Tibial artery (tissue), 4 donors: Measurements from ENCODE around the gene BCL11A.

Source experiments
- DNase-seq, 2 donors: peaks; one replicate each; pipeline ENCODE4 v3.0.0-alpha.2; 2019
- H3K27ac ChIP-seq, 2 donors: fragments of 200-600 bp; sonication (generic) in 1 of 2; 1 replicate in 1 of 2; 2 replicates in 1 of 2; pipeline ENCODE4 v1.5.1; 2018 to 2019; ENCODE audit warnings: mild to moderate bottlenecking in 1 of 2
- H3K27me3 ChIP-seq, 2 donors: fragments of 200-600 bp; sonication (generic) in 1 of 2; one replicate each; pipeline versions ENCODE4 v1.5.1 to v1.6.0; 2016 to 2019
- H3K36me3 ChIP-seq, 3 donors: fragments of 200-600 bp; sonication (generic) in 2 of 3; one replicate each; pipeline ENCODE4 v1.5.1; 2016 to 2019; ENCODE audit warnings: mild to moderate bottlenecking in 2 of 3
- H3K4me1 ChIP-seq, 4 donors: fragments of 200-600 bp; sonication (generic) in 2 of 4; 1 replicate in 3 of 4; 2 replicates in 1 of 4; pipeline ENCODE4 v1.5.1; 2016 to 2019
- H3K4me3 ChIP-seq, 2 donors: fragments of 200-600 bp; sonication (generic) in 1 of 2; 1 replicate in 1 of 2; 2 replicates in 1 of 2; pipeline ENCODE4 v1.5.1; 2018 to 2019; ENCODE audit warnings: mild to moderate bottlenecking in 2 of 2
- H3K9me3 ChIP-seq, 3 donors: fragments of 200-600 bp; sonication (generic) in 1 of 3; one replicate each; pipeline ENCODE4 v1.5.1; 2016 to 2019
- intact Hi-C: fragments of 100-400 bp; cut with DNase I; formaldehyde crosslinking; loops from one replicate; pipeline ENCODE4 v1.15.0; 2023; ENCODE audit warnings: low total_unique reads
- TF ChIP-seq, protein P1 (sequence below), 2 experiments: fragments of 200-600 bp in 1 of 2; fragments of 450-650 bp in 1 of 2; IDR thresholded peaks; one replicate each; pipeline ENCODE4 v1.5.1; 2017 to 2019; ENCODE audit warnings: antibody characterized with exemption in 2 of 2, mild to moderate bottlenecking in 1 of 2, moderate library complexity in 1 of 2

The BCL11A gene

DNA sequence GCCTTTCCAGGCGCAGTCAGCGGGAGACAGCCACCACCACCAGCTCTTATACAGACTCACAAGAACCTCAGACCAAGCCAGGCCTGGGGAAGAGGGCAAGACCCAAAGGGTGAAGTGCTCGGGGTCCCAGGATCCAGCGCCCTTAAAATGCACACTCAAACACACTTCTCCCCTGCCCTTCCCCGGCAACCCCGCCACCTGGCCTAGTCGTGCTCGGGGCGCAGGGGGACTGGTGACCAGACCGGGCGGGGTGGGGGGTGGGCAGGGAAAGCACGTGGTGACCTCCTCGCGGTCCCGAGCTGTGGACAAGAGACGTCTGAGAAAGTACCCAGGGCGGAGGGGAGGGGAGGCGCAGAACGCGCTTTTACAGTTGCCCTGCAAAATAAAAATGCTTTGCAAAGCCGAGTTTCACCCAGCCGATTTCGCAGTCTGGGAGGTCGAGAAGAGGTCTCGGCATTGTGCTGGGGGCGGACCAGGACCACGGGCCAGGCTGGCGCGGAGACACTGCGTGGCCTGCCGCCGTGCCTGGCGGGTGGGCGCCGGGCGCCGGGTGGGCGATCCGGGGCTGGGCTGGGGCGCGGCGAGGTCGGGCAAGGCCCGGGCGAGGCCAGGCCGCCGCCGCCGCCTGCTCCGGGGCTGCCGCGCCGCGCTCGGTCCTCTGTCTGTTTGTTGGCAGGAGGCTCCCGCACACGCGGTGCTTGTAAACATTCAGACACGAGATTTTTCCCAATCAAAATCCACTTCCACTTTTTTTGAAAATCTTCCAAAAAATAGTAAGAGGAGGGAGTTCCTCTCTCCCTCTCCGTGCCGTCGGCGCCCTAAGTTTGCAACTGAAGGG is 2.0 kb downstream of the BCL11A start:
- TF ChIP-seq, protein P1, sequence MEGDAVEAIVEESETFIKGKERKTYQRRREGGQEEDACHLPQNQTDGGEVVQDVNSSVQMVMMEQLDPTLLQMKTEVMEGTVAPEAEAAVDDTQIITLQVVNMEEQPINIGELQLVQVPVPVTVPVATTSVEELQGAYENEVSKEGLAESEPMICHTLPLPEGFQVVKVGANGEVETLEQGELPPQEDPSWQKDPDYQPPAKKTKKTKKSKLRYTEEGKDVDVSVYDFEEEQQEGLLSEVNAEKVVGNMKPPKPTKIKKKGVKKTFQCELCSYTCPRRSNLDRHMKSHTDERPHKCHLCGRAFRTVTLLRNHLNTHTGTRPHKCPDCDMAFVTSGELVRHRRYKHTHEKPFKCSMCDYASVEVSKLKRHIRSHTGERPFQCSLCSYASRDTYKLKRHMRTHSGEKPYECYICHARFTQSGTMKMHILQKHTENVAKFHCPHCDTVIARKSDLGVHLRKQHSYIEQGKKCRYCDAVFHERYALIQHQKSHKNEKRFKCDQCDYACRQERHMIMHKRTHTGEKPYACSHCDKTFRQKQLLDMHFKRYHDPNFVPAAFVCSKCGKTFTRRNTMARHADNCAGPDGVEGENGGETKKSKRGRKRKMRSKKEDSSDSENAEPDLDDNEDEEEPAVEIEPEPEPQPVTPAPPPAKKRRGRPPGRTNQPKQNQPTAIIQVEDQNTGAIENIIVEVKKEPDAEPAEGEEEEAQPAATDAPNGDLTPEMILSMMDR (IDR thresholded peaks at IDR 0.05) = no peak
- intact Hi-C loops = no loop called here
- H3K4me3 ChIP-seq = peak overlapping the region; percentile 10 to 56
- peaks cover 7 to 83% of the 10 kb centered on the region in 2 donors for H3K27me3 ChIP-seq
- peaks cover 0 to 73% (median 65%) of the 10 kb centered on the region in 4 donors for H3K4me1 ChIP-seq
- no peak for DNase-seq
- H3K9me3 ChIP-seq = no peaks in the 10 kb centered on the region
- no peaks in the 10 kb centered on the region for H3K36me3 ChIP-seq
- H3K27ac ChIP-seq = no peak overlapping the region

DNA sequence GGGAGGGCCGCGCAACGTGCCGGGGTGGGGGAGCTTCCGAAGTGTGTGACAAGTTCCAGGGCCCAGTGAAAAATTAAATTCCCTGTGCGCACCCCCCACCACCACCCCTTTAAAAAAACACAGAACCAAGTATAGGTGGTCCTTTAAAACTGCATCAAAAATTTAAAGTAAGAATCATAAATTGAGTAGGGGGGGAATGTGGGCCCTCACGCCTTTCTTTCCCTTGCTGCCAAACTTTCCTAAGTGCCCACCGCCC is 2.5 kb downstream of the BCL11A start:
- no peaks in the 10 kb centered on the region for H3K9me3 ChIP-seq
- H3K27me3 ChIP-seq = peaks cover 7 to 82% of the 10 kb centered on the region in 2 donors
- TF ChIP-seq, protein P1 (IDR thresholded peaks at IDR 0.05) = no peak
- no peaks in the 10 kb centered on the region for H3K36me3 ChIP-seq
- no peak for DNase-seq
- peaks cover 0 to 68% (median 63%) of the 10 kb centered on the region in 4 donors for H3K4me1 ChIP-seq
- H3K27ac ChIP-seq = no peak overlapping the region
- peak overlapping the region in 1 of 2 donors; percentile 55 for H3K4me3 ChIP-seq
- intact Hi-C loops = no loop called here

DNA sequence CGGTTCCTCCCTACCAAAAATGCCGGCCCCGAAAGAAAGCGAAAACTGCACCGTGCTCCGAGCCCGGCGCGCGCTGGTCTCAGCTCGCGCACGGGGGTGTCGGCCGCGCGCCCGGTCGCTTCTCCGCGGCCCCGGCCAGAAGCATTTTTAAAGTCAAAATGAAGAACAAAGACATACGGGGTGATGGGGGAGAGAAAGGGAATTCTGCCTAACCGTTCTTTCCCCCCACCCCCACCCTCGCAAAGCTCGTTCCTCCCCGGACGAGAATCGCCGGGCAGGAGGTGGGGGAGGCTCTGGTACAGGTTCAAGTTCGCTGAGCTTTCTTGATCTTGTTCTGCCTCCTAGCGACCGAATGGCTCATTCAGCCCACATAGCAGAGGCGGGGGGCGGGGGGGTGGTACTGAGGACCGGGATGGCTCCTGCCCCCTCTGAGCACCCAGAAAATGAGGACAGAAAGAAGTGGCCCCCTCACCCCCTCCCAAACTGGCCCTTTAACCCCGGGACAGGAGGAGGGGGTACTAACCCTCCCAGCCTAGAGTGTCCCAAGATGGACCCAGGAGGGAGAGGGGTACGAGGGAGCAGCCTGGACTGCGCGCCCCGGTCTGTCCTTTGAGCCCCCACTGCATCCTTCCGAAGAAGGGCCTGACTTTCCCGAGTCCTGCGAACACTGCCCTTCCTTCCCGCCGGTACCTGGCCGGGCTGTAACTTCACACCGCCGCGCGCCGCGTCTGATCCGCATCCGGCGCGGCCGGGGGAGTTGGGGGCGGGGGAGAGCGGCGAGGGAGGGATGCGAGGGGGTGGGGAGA is 3.1 kb downstream of the BCL11A start:
- Histone ChIP-seq H3K36me3 (no peaks in the 10 kb centered on the region), H3K27ac (no peak overlapping the region), H3K9me3 (no peaks in the 10 kb centered on the region), H3K4me3 (peak overlapping the region; percentile 48 to 55), H3K27me3 (peaks cover 7 to 82% of the 10 kb centered on the region in 2 donors), H3K4me1 (peaks cover 0 to 63% (median 59%) of the 10 kb centered on the region in 4 donors)
- no peak for DNase-seq
- intact Hi-C loops = no loop called here
- TF ChIP-seq, protein P1 (IDR thresholded peaks at IDR 0.05) = peak in 1 of 2 experiments; percentile 6

GRCh38 chr2:60549928-60550177 is 3.6 kb downstream of the BCL11A start:
- no peaks in the 10 kb centered on the region for H3K9me3 ChIP-seq
- H3K27ac ChIP-seq = no peak overlapping the region
- TF ChIP-seq, protein P1 (IDR thresholded peaks at IDR 0.05) = no peak
- intact Hi-C loops = no loop called here
- peaks cover 4 to 82% of the 10 kb centered on the region in 2 donors for H3K27me3 ChIP-seq
- H3K4me3 ChIP-seq = peak overlapping the region; percentile 48 to 55
- H3K36me3 ChIP-seq = no peaks in the 10 kb centered on the region
- DNase-seq = no peak
- peaks cover 0 to 58% (median 54%) of the 10 kb centered on the region in 4 donors for H3K4me1 ChIP-seq

- DNase-seq = no peak
- intact Hi-C loops = no loop called here
- Histone ChIP-seq H3K4me1 (peaks cover 0 to 53% (median 50%) of the 10 kb centered on the region in 4 donors), H3K27me3 (peaks cover 1 to 82% of the 10 kb centered on the region in 2 donors), H3K9me3 (no peaks in the 10 kb centered on the region), H3K27ac (no peak overlapping the region), H3K36me3 (no peaks in the 10 kb centered on the region), H3K4me3 (peak overlapping the region; percentile 48 to 55)
- TF ChIP-seq, protein P1 (IDR thresholded peaks at IDR 0.05) = no peak
These were observed 4.1 kb downstream of the BCL11A start for GRCh38 chr2:60549238-60549927.
